Measurements from ENCODE around the gene PSPH.
A peak's percentile ranks its signal among the peaks of the same experiment; 100 is the strongest.
"Not testable (repeated sequence)": the region's sequence is repeated elsewhere in the genome, so short reads cannot be mapped to it uniquely, and the experiment has no call there.

PSPH gene

GRCh38 chr7:56062382-56062781 is 11.1 kb upstream of the PSPH start:
- DNase-seq (ENCODE audit: low spot score): no peak

- DNase-seq (ENCODE audit: low spot score): no peak
Observed at GRCh38 chr7:56053993-56054392, 2.7 kb upstream of the PSPH start.

GRCh38 chr7:56053379-56053778 is 2.1 kb upstream of the PSPH start:
- no peak for DNase-seq (ENCODE audit: low spot score)

- DNase-seq (ENCODE audit: low spot score): no peak
Observed at GRCh38 chr7:56051053-56051338, 248 bp downstream of the PSPH start.

- DNase-seq (ENCODE audit: low spot score): not testable (repeated sequence)
Observed at GRCh38 chr7:56048763-56049162, 2.5 kb downstream of the PSPH start.

- no peak for DNase-seq (ENCODE audit: low spot score)
Observed at GRCh38 chr7:56048245-56048644, 3.0 kb downstream of the PSPH start.

GRCh38 chr7:56047446-56048116 is 3.7 kb downstream of the PSPH start:
- DNase-seq (ENCODE audit: low spot score): peak; percentile 27

- no peak for DNase-seq (ENCODE audit: low spot score)
Observed at GRCh38 chr7:56046721-56047445, 4.4 kb downstream of the PSPH start.

- not testable (repeated sequence) for DNase-seq (ENCODE audit: low spot score)
Observed at GRCh38 chr7:56045758-56046157, 5.5 kb downstream of the PSPH start.

GRCh38 chr7:56040730-56041129 is 10.5 kb downstream of the PSPH start:
- DNase-seq (ENCODE audit: low spot score): no peak

- DNase-seq (ENCODE audit: low spot score): no peak
Observed at GRCh38 chr7:56033671-56034432, 17.4 kb downstream of the PSPH start.

GRCh38 chr7:56032578-56032977 is 18.7 kb downstream of the PSPH start:
- not testable (repeated sequence) for DNase-seq (ENCODE audit: low spot score)

- not testable (repeated sequence) for DNase-seq (ENCODE audit: low spot score)
Observed at GRCh38 chr7:56031556-56031955, 19.7 kb downstream of the PSPH start.

GRCh38 chr7:56030340-56030739 is 20.9 kb downstream of the PSPH start:
- DNase-seq (ENCODE audit: low spot score): no peak

GRCh38 chr7:56028942-56029630 is 22.2 kb downstream of the PSPH start:
- no peak for DNase-seq (ENCODE audit: low spot score)

- no peak for DNase-seq (ENCODE audit: low spot score)
Observed at GRCh38 chr7:56026538-56026937, 24.7 kb downstream of the PSPH start.

GRCh38 chr7:56023500-56023899 is 27.7 kb downstream of the PSPH start:
- no peak for DNase-seq (ENCODE audit: low spot score)

GRCh38 chr7:56019501-56019900 is 31.7 kb downstream of the PSPH start:
- no peak for DNase-seq (ENCODE audit: low spot score)

- DNase-seq (ENCODE audit: low spot score): not testable (repeated sequence)
Observed at GRCh38 chr7:56017015-56017414, 34.2 kb downstream of the PSPH start.

- DNase-seq (ENCODE audit: low spot score): no peak
Observed at GRCh38 chr7:56009695-56010094, 41.5 kb downstream of the PSPH start.

- DNase-seq (ENCODE audit: low spot score): no peak
Observed at GRCh38 chr7:56007891-56008290, 43.4 kb downstream of the PSPH start.

GRCh38 chr7:56007167-56007652 is 44.0 kb downstream of the PSPH start:
- no peak for DNase-seq (ENCODE audit: low spot score)

All from hematopoietic multipotent progenitor cell treated with erythropoietin and hydrocortisone succinate and interleukin-3 and kit ligand, for 17 days (in vitro differentiated cells).